SK-N-SH (cell line): ENCODE data around the gene SEC61B. TPM values are rescaled to one million over a fixed set of nuclear protein-coding genes. Genes with fewer than 3 reads are reported as not detected.
A peak's percentile ranks its signal among the peaks of the same experiment; 100 is the strongest.

Source experiments
- CTCF ChIA-PET: fragments of 300-600, 350-600 bp; formaldehyde crosslinking; extraction: SDS; loops from one replicate; lab custom pipeline; 2021; lab: Yijun Ruan, JAX
- POLR2A ChIA-PET: fragments of 350-600 bp; sonication (Branson Sonifier 250); formaldehyde crosslinking; extraction: SDS; loops from one replicate; lab custom pipeline; 2020; ENCODE audit warnings: antibody characterized with exemption, inconsistent platforms; lab: Yijun Ruan, JAX
- DNase-seq: peaks from one replicate; pipeline ENCODE4 v3.0.0; 2012
- H2AFZ ChIP-seq: fragments of 200-600 bp; sonication (generic); 2 replicates; pipeline ENCODE4 v1.8.1; 2016; ENCODE audit warnings: antibody characterized with exemption, mild to moderate bottlenecking, low read depth
- H3F3A ChIP-seq: fragments of 200-600 bp; sonication (generic); replicated peaks from 2 replicates; pipeline ENCODE3; 2016; ENCODE audit warnings: antibody characterized with exemption, mild to moderate bottlenecking; ENCODE audit not compliant: insufficient read depth
- H3K27ac ChIP-seq, 2 experiments: fragments of 200-500 bp in 1 of 2; fragments of 200-600 bp in 1 of 2; sonication (Bioruptor generic) in 1 of 2; sonication (generic), shearing (Covaris generic) in 1 of 2; 2 replicates each; pipeline versions ENCODE4 v1.5.1 to v1.6.1; 2014 to 2016; ENCODE audit warnings: low read depth in 2 of 2, inconsistent platforms in 1 of 2, low read length in 1 of 2, mild to moderate bottlenecking in 1 of 2, mixed read lengths in 1 of 2
- H3K27me3 ChIP-seq: fragments of 200-600 bp; sonication (generic), shearing (Covaris generic); 2 replicates; pipeline ENCODE4 v1.6.1; 2016; ENCODE audit warnings: mixed run types; ENCODE audit not compliant: insufficient read depth
- H3K36me3 ChIP-seq, 2 experiments: fragments of 200-500 bp in 1 of 2; fragments of 200-600 bp in 1 of 2; sonication (Bioruptor generic) in 1 of 2; sonication (generic) in 1 of 2; replicated peaks in 1 of 2; 2 replicates each; pipeline versions ENCODE3 to v1.5.1; 2014 to 2016; ENCODE audit warnings: low read length in 1 of 2, mild to moderate bottlenecking in 1 of 2; ENCODE audit not compliant: insufficient read depth in 2 of 2, control insufficient read depth in 1 of 2
- H3K4me1 ChIP-seq, 2 experiments: fragments of 200-500 bp in 1 of 2; fragments of 200-600 bp in 1 of 2; sonication (Bioruptor generic) in 1 of 2; sonication (generic), shearing (Covaris generic) in 1 of 2; 2 replicates each; pipeline versions ENCODE4 v1.5.1 to v1.6.1; 2014 to 2016; ENCODE audit warnings: low read depth in 1 of 2, low read length in 1 of 2, mixed run types in 1 of 2; ENCODE audit not compliant: insufficient read depth in 2 of 2, control insufficient read depth in 1 of 2
- H3K4me2 ChIP-seq: fragments of 200-600 bp; sonication (generic), shearing (Covaris generic); 2 replicates; pipeline ENCODE4 v1.6.1; 2017; ENCODE audit warnings: mixed run types
- H3K4me3 ChIP-seq, 2 experiments: fragments of 200-500 bp in 1 of 2; fragments of 200-600 bp in 1 of 2; sonication (Bioruptor generic) in 1 of 2; sonication (generic), shearing (Covaris generic) in 1 of 2; 2 replicates each; pipeline versions ENCODE4 v1.5.1 to v1.8.1; 2014 to 2016; ENCODE audit warnings: low read depth in 2 of 2, inconsistent platforms in 1 of 2, low read length in 1 of 2, mild to moderate bottlenecking in 1 of 2, mixed read lengths in 1 of 2, moderate library complexity in 1 of 2
- H3K79me2 ChIP-seq: fragments of 200-600 bp; sonication (generic); 2 replicates; pipeline ENCODE4 v1.8.1; 2017; ENCODE audit warnings: mild to moderate bottlenecking; ENCODE audit not compliant: insufficient read depth
- H3K9ac ChIP-seq: fragments of 200-600 bp; sonication (generic); 2 replicates; pipeline ENCODE4 v1.6.1; 2017; ENCODE audit warnings: mixed run types
- H3K9me2 ChIP-seq: fragments of 200-600 bp; sonication (generic); 2 replicates; pipeline ENCODE4 v1.6.1; 2017; ENCODE audit warnings: mixed run types
- H3K9me3 ChIP-seq: fragments of 200-600 bp; sonication (generic); 2 replicates; pipeline ENCODE4 v1.6.1; 2017; ENCODE audit warnings: mixed run types, mild to moderate bottlenecking, moderate library complexity
- H4K20me1 ChIP-seq: fragments of 200-600 bp; sonication (generic); 2 replicates; pipeline ENCODE4 v1.6.1; 2017; ENCODE audit warnings: mild to moderate bottlenecking, mixed run types; ENCODE audit not compliant: insufficient read depth
- CTCF ChIP-seq: fragments of 200-600 bp; sonication (generic); IDR thresholded peaks from 2 replicates; pipeline ENCODE4 v1.6.1; 2017; ENCODE audit warnings: antibody characterized with exemption, mild to moderate bottlenecking, moderate library complexity
- ELF1 ChIP-seq: IDR thresholded peaks from 2 replicates; pipeline ENCODE4 v1.4.0; 2012
- EP300 ChIP-seq, 2 experiments: IDR thresholded peaks; 2 replicates each; pipeline versions ENCODE4 v1.4.0 to v1.6.1; 2012; ENCODE audit warnings: borderline replicate concordance in 1 of 2, low read depth in 1 of 2, low read length in 1 of 2
- EZH2phosphoT487 ChIP-seq: fragments of 200-600 bp; sonication (generic); IDR thresholded peaks from 2 replicates; pipeline ENCODE4 v1.6.1; 2017; ENCODE audit warnings: low read depth, mixed run types, mild to moderate bottlenecking, antibody characterized with exemption, moderate library complexity, borderline replicate concordance
- FOSL2 ChIP-seq: IDR thresholded peaks from 2 replicates; pipeline ENCODE4 v1.4.0; 2012; ENCODE audit warnings: low read depth, mild to moderate bottlenecking, moderate library complexity, borderline replicate concordance
- FOXJ3 ChIP-seq: sonication (generic); formaldehyde crosslinking; IDR thresholded peaks from 2 replicates; pipeline ENCODE4 v1.5.1; 2020; ENCODE audit warnings: mild to moderate bottlenecking, missing genetic modification reagents
- JUND ChIP-seq: IDR thresholded peaks from 2 replicates; pipeline ENCODE4 v1.4.0; 2012
- MAX ChIP-seq: IDR thresholded peaks from 2 replicates; pipeline ENCODE4 v1.4.0; 2012; ENCODE audit warnings: low read depth
- MEF2A ChIP-seq: IDR thresholded peaks from 2 replicates; pipeline ENCODE4 v1.4.0; 2012; ENCODE audit warnings: low read depth, borderline replicate concordance
- NFIC ChIP-seq: IDR thresholded peaks from 2 replicates; pipeline ENCODE4 v1.4.0; 2012; ENCODE audit warnings: borderline replicate concordance
- NRF1 ChIP-seq: IDR thresholded peaks from 2 replicates; pipeline ENCODE4 v1.6.1; 2012; ENCODE audit warnings: low read depth, mild to moderate bottlenecking, low read length
- POLR2AphosphoS5 ChIP-seq: IDR thresholded peaks from 2 replicates; pipeline ENCODE4 v1.6.1; 2012; ENCODE audit warnings: low read depth, low read length
- RCOR1 ChIP-seq: fragments of 150-350 bp; IDR thresholded peaks from 2 replicates; pipeline ENCODE4 v1.6.1; 2017; ENCODE audit warnings: antibody characterized with exemption, low read length
- REST ChIP-seq: IDR thresholded peaks from 2 replicates; pipeline ENCODE4 v1.6.1; 2012; ENCODE audit warnings: mild to moderate bottlenecking, low read depth, low read length, moderate library complexity
- RFX5 ChIP-seq: IDR thresholded peaks from 2 replicates; pipeline ENCODE4 v1.6.1; 2012; ENCODE audit warnings: mild to moderate bottlenecking, improper control_type of control experiment, low read length
- SMC3 ChIP-seq: IDR thresholded peaks from 2 replicates; pipeline ENCODE4 v1.6.1; 2012; ENCODE audit warnings: low read depth, low read length, improper control_type of control experiment
- TAF1 ChIP-seq: IDR thresholded peaks from 2 replicates; pipeline ENCODE4 v1.6.1; 2012; ENCODE audit warnings: low read depth, mild to moderate bottlenecking, low read length, moderate library complexity, borderline replicate concordance
- TEAD4 ChIP-seq: IDR thresholded peaks from 2 replicates; pipeline ENCODE4 v1.4.0; 2012; ENCODE audit warnings: mild to moderate bottlenecking, borderline replicate concordance; ENCODE audit not compliant: insufficient read depth
- USF2 ChIP-seq: fragments of 150-350 bp; IDR thresholded peaks from 2 replicates; pipeline ENCODE4 v1.6.1; 2017; ENCODE audit warnings: antibody characterized with exemption, low read length, low read depth, borderline replicate concordance
- YY1 ChIP-seq: IDR thresholded peaks from 2 replicates; pipeline ENCODE4 v1.4.0; 2012; ENCODE audit warnings: low read depth, mild to moderate bottlenecking
- WGBS: methylation state at CpG from one replicate; pipeline ENCODE4 v1.1.6; 2017; ENCODE audit warnings: low lambda C conversion rate; 5-methylcytosine and 5-hydroxymethylcytosine counted together
- polyA plus RNA-seq, 3 experiments: library from polyadenylated mRNA; depleted of rRNA; stranded (reverse); fragments of >200 nt; gene quantifications; 2 replicates each; pipeline ENCODE4 v1.2.3, GENCODE V29; 2012

The SEC61B gene
- polyA plus RNA-seq, 1 of the 3 experiments (the other 2 are of a cell fraction) = 174 TPM

- H3K9me2 ChIP-seq = no peaks in the 10 kb centered on the region
- no peaks in the 10 kb centered on the region for H3K79me2 ChIP-seq
- H3K4me2 ChIP-seq = no peak overlapping the region
- ChIA-PET CTCF (interaction anchor here (1.5 kb wide), 1 partner anchor 86 kb away, joined by 6 read pairs; no protein-coding TSS in a partner anchor), POLR2A (no interaction called here)
- no peak overlapping the region for H2AFZ ChIP-seq
- no peaks in the 10 kb centered on the region for H3K27me3 ChIP-seq
- peaks cover 16% of the 10 kb centered on the region for H3F3A ChIP-seq
- no peak overlapping the region for H3K9ac ChIP-seq
- H4K20me1 ChIP-seq = no peaks in the 10 kb centered on the region
- peaks cover 0 to 3% of the 10 kb centered on the region in 2 experiments; a peak in 1 of 4 replicates for H3K4me1 ChIP-seq
- no peak for DNase-seq
- peak overlapping the region in 1 of 2 experiments; percentile 82; a peak in 1 of 4 replicates for H3K27ac ChIP-seq
- WGBS = 59% methylated on average over 3 of the region's 3 CpGs
- no peak overlapping the region for H3K4me3 ChIP-seq
- H3K9me3 ChIP-seq = no peaks in the 10 kb centered on the region
- no peaks in the 10 kb centered on the region for H3K36me3 ChIP-seq
- TF ChIP-seq FOSL2 (no peak), ELF1 (no peak), USF2 (no peak), SMC3 (no peak), RCOR1 (no peak)
Measured at GRCh38 chr9:99270491-99270890, 48.4 kb downstream of the SEC61B start.

- Histone ChIP-seq H3F3A (peaks cover 16% of the 10 kb centered on the region), H4K20me1 (no peaks in the 10 kb centered on the region), H3K9me3 (no peaks in the 10 kb centered on the region), H3K4me1 (no peaks in the 10 kb centered on the region), H3K27me3 (no peaks in the 10 kb centered on the region), H3K27ac (no peak overlapping the region), H3K79me2 (no peaks in the 10 kb centered on the region), H3K36me3 (no peaks in the 10 kb centered on the region), H3K4me3 (no peak overlapping the region), H3K9ac (no peak overlapping the region), H2AFZ (no peak overlapping the region), H3K4me2 (no peak overlapping the region), H3K9me2 (no peaks in the 10 kb centered on the region)
- no peak for DNase-seq
- ChIA-PET POLR2A (no interaction called here), CTCF (no interaction called here)
- TF ChIP-seq MEF2A = no peak
- TF ChIP-seq FOSL2 = no peak
- no peak for TF ChIP-seq REST
- TF ChIP-seq TAF1 = no peak
- no peak for TF ChIP-seq RFX5
- no peak for TF ChIP-seq EP300 (IDR thresholded peaks at IDR 0.05; ENCODE audit: borderline replicate concordance in 1 of 2, low read depth in 1 of 2, low read length in 1 of 2)
- no peak for TF ChIP-seq EZH2phosphoT487
- no peak for TF ChIP-seq NFIC
- no peak for TF ChIP-seq FOXJ3 (CRISPR knock-in tag)
- no peak for TF ChIP-seq ELF1
- TF ChIP-seq POLR2AphosphoS5 = no peak
- no peak for TF ChIP-seq TEAD4
- TF ChIP-seq NRF1 = no peak
- TF ChIP-seq YY1 = no peak
- no peak for TF ChIP-seq JUND
- TF ChIP-seq MAX = no peak
- no peak for TF ChIP-seq CTCF
- no peak for TF ChIP-seq USF2
Measured at GRCh38 chr9:99272836-99273235, 50.8 kb downstream of the SEC61B start.
